SU-DHL-6 (cell line): Measurements from ENCODE around the gene TEX19.

ENCODE experiments used
- H2AFZ ChIP-seq: fragments of 200-600 bp; sonication (generic); 2 replicates; pipeline ENCODE4 v1.6.1; 2014; ENCODE audit warnings: low read depth, mild to moderate bottlenecking, moderate library complexity, mixed read lengths, antibody characterized with exemption, low read length; ENCODE audit not compliant: severe bottlenecking
- H3F3A ChIP-seq: fragments of 200-600 bp; shearing (Covaris generic); 2 replicates; pipeline ENCODE4 v1.6.0; 2016; ENCODE audit warnings: antibody characterized with exemption, mild to moderate bottlenecking; ENCODE audit not compliant: insufficient read depth
- H3K27ac ChIP-seq: fragments of 200-600 bp; sonication (generic); 2 replicates; pipeline ENCODE4 v1.5.1; 2016; ENCODE audit warnings: low read depth, mild to moderate bottlenecking, low read length, moderate library complexity, mixed read lengths
- H3K27me3 ChIP-seq: fragments of 200-600 bp; sonication (generic), shearing (Covaris generic); 2 replicates; pipeline ENCODE4 v1.6.0; 2014; ENCODE audit warnings: mild to moderate bottlenecking, low read length
- H3K36me3 ChIP-seq: fragments of 200-600 bp; sonication (generic); 2 replicates; pipeline ENCODE4 v1.6.1; 2014; ENCODE audit warnings: mild to moderate bottlenecking, low read length, mixed read lengths
- H3K4me2 ChIP-seq: fragments of 300-600, 200-600 bp; shearing (Covaris generic), sonication (generic); 2 replicates; pipeline ENCODE4 v1.6.0; 2014; ENCODE audit warnings: low read length, low read depth, mild to moderate bottlenecking; ENCODE audit not compliant: poor library complexity, severe bottlenecking
- H3K4me3 ChIP-seq: fragments of 200-600 bp; sonication (generic); 2 replicates; pipeline ENCODE4 v1.5.1; 2014; ENCODE audit warnings: antibody characterized with exemption, low read length, mild to moderate bottlenecking, mixed read lengths; ENCODE audit not compliant: insufficient read depth, poor library complexity, severe bottlenecking
- H3K79me2 ChIP-seq: fragments of 200-600 bp; sonication (generic); 2 replicates; pipeline ENCODE4 v1.6.1; 2014; ENCODE audit warnings: mild to moderate bottlenecking, low read length, moderate library complexity; ENCODE audit not compliant: insufficient read depth
- H3K9ac ChIP-seq: fragments of 200-600 bp; sonication (generic); 2 replicates; pipeline ENCODE4 v1.7.0; 2014; ENCODE audit warnings: mild to moderate bottlenecking, low read length
- H3K9me2 ChIP-seq: fragments of 200-600 bp; sonication (generic); replicated peaks from 2 replicates; pipeline ENCODE4 v1.6.1; 2014; ENCODE audit warnings: low read length; ENCODE audit not compliant: insufficient read depth
- H3K9me3 ChIP-seq: fragments of 200-600 bp; sonication (generic); 2 replicates; pipeline ENCODE4 v1.6.1; 2014; ENCODE audit warnings: low read length, mixed read lengths; ENCODE audit not compliant: insufficient read depth
- H4K20me1 ChIP-seq: fragments of 200-600 bp; sonication (generic); 2 replicates; pipeline ENCODE4 v1.6.1; 2014; ENCODE audit warnings: low read depth, mild to moderate bottlenecking, antibody characterized with exemption, low read length, moderate library complexity, mixed read lengths
- EZH2phosphoT487 ChIP-seq: fragments of 200-600 bp; sonication (generic), shearing (Covaris generic); conservative IDR thresholded peaks from 2 replicates; pipeline ENCODE4 v1.6.1; 2018; ENCODE audit warnings: mild to moderate bottlenecking, antibody characterized with exemption, low read length, moderate library complexity, mixed read lengths
- TF ChIP-seq, protein P1 (sequence below): fragments of 200-600 bp; sonication (generic); IDR thresholded peaks from one replicate; pipeline ENCODE4 v1.5.1; 2017; ENCODE audit warnings: antibody characterized with exemption, mild to moderate bottlenecking, low read length, moderate library complexity; ENCODE audit not compliant: insufficient read depth, poor library complexity, severe bottlenecking

TEX19 gene, protein sequence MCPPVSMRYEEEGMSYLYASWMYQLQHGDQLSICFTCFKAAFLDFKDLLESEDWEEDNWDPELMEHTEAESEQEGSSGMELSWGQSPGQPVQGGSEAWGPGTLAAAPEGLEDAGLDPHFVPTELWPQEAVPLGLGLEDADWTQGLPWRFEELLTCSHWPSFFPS

DNA sequence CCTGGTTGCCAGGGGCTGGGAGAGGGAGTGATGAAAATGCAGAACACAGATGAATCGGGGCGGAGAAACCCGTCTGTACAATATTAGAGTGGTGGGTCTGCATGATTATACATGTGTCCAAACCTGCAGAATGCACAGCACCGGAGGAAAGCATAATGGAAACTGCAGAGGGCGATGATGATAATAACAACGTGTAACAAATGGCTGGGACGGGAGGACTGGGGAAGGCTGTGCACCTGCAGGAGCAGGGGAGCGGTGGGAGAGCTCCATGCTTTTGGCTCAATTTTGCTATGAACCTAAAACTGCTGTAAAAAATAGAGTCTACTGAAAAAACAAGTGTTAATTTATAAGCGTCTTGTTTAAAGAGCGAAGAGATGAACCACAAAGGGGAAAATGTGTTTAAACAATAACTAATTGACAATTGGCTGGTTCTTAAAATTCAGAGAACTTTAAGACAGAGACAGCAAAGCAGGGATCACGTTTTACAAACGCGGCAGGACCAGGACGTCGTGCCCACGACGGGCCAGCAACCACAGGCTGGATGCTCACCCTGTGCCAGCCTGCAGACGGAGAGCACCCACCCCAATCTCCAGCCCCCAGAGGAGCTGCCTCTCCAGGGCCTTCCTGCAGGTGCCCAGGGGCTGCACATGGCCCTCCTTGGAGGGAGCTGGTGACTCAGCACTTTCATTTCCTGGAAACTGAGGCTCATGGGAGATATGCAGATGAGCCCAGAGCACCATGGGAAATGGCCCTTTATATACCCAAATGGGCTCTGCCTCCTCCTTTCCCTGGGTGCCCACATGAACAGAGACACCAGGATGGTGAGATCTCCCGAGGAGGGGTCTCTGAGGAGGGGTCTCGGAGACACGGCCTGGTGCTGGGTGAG, at the start of gene TEX19:
Gene TEX19 (plus strand): TSS at position 783 of the 886 bp plus-strand sequence. CDS start 2,904 bp downstream, outside the sequence.
- no peaks in the 10 kb centered on the region for H3F3A ChIP-seq
- H3K4me2 ChIP-seq: no peak within 1 kb of the TSS
- TF ChIP-seq, protein P1, sequence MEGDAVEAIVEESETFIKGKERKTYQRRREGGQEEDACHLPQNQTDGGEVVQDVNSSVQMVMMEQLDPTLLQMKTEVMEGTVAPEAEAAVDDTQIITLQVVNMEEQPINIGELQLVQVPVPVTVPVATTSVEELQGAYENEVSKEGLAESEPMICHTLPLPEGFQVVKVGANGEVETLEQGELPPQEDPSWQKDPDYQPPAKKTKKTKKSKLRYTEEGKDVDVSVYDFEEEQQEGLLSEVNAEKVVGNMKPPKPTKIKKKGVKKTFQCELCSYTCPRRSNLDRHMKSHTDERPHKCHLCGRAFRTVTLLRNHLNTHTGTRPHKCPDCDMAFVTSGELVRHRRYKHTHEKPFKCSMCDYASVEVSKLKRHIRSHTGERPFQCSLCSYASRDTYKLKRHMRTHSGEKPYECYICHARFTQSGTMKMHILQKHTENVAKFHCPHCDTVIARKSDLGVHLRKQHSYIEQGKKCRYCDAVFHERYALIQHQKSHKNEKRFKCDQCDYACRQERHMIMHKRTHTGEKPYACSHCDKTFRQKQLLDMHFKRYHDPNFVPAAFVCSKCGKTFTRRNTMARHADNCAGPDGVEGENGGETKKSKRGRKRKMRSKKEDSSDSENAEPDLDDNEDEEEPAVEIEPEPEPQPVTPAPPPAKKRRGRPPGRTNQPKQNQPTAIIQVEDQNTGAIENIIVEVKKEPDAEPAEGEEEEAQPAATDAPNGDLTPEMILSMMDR: no peak
- no peak for TF ChIP-seq EZH2phosphoT487
- no peaks in the 10 kb centered on the region for H3K9me2 ChIP-seq
- H3K79me2 ChIP-seq: no peaks in the 10 kb centered on the region
- no peak within 1 kb of the TSS for H3K4me3 ChIP-seq
- H4K20me1 ChIP-seq: no peaks in the 10 kb centered on the region
- H2AFZ ChIP-seq: no peak within 1 kb of the TSS
- H3K36me3 ChIP-seq: no peaks in the 10 kb centered on the region
- H3K9ac ChIP-seq: no peak within 1 kb of the TSS
- no peak within 1 kb of the TSS for H3K27ac ChIP-seq
- H3K27me3 ChIP-seq: no peaks in the 10 kb centered on the region
- H3K9me3 ChIP-seq: no peaks in the 10 kb centered on the region

DNA sequence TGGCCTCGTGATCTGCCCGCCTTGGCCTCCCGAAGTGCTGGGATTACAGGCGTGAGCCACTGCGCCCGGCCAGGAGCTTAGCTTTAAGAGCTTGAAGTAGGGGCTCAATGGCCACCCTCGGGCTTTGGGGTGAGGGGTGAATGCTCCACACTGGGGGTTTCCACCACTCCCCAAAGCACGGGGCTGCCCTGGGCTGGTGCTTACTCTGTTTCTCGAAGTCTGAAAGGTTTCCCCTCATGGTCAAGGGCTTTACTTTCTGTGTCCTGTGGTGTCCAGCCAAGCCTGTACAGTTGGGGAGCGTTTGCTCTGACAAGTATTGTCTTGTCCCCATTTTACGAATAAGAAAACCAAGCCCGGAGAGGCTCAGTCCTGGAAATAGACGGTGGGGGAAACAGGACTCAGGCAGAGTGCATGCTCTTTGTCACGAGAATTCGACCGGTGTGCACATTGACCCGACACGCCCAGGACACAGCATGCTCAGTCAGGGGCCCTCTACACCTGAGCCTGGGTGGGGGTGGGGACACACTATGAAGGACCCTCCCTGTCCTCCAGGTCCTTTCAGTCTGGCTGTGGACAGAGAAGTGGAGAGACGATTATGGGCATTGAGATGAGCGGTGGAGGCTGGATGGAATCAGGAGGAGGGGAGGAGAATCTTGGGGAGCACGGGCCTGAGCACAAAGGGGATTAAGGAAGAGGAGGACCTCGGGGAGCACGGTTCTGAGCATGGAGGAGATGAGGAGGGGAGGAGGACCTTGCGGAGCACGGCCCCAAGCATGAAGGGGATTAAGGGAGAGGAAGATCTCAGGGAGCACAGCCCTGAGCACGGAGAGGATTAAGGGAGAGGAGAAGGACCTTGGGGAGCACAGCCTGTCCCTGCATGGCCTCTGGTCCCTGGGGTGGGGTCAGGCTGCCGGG, 49.1 kb upstream of the TEX19 start:
- H3K36me3 ChIP-seq: no peaks in the 10 kb centered on the region
- TF ChIP-seq EZH2phosphoT487: no peak
- TF ChIP-seq, protein P1: no peak
- no peaks in the 10 kb centered on the region for H3K9me3 ChIP-seq
- H2AFZ ChIP-seq: no peak overlapping the region
- no peaks in the 10 kb centered on the region for H3K27me3 ChIP-seq
- no peaks in the 10 kb centered on the region for H3F3A ChIP-seq
- no peaks in the 10 kb centered on the region for H4K20me1 ChIP-seq
- no peaks in the 10 kb centered on the region for H3K79me2 ChIP-seq
- no peak overlapping the region for H3K9ac ChIP-seq
- no peak overlapping the region for H3K27ac ChIP-seq
- H3K4me3 ChIP-seq: no peak overlapping the region
- no peak overlapping the region for H3K4me2 ChIP-seq
- no peaks in the 10 kb centered on the region for H3K9me2 ChIP-seq

DNA sequence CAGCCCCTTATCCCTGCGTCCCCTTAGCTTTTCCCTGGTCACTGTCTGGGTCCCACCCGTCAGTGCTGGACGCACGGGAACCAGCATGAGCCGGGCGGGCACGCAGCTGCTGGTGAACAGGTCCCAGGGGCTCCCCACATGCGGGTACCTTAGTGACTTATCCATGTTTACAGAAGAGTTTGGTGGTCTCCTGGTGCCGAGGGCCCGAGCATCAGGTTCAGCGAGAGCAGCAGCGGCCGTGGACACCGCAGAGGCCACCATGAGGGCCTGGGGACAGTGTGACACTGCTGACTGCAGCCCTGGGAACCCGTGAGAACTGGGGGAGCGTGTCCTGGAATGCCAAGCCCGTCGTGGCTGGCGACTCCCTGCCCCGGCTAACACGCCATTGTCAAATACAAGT, 48.2 kb upstream of the TEX19 start:
- H4K20me1 ChIP-seq: no peaks in the 10 kb centered on the region
- no peak overlapping the region for H3K4me2 ChIP-seq
- H3K9me3 ChIP-seq: no peaks in the 10 kb centered on the region
- H3K27ac ChIP-seq: no peak overlapping the region
- H3F3A ChIP-seq: no peaks in the 10 kb centered on the region
- no peak overlapping the region for H3K9ac ChIP-seq
- no peak overlapping the region for H2AFZ ChIP-seq
- no peaks in the 10 kb centered on the region for H3K27me3 ChIP-seq
- no peaks in the 10 kb centered on the region for H3K36me3 ChIP-seq
- H3K4me3 ChIP-seq: no peak overlapping the region
- H3K9me2 ChIP-seq: no peaks in the 10 kb centered on the region
- TF ChIP-seq, protein P1: no peak
- no peak for TF ChIP-seq EZH2phosphoT487
- H3K79me2 ChIP-seq: no peaks in the 10 kb centered on the region
